HEK293T (cell line): ENCODE data around the gene SLC7A14.

Experiments
- BHLHE40 ChIP-seq: fragments of 450-650 bp; IDR thresholded peaks from 2 replicates; pipeline ENCODE4 v1.6.1; 2016; ENCODE audit warnings: mild to moderate bottlenecking, moderate library complexity, borderline replicate concordance
- ELF4 ChIP-seq: fragments of 450-650 bp; IDR thresholded peaks from 2 replicates; pipeline ENCODE4 v1.6.1; 2017; ENCODE audit warnings: antibody characterized with exemption
- FOXA1 ChIP-seq: fragments of 450-650 bp; IDR thresholded peaks from 2 replicates; pipeline ENCODE4 v1.6.1; 2016; ENCODE audit warnings: mild to moderate bottlenecking
- FOXK2 ChIP-seq: fragments of 450-650 bp; IDR thresholded peaks from 2 replicates; pipeline ENCODE4 v1.6.1; 2016; ENCODE audit warnings: mild to moderate bottlenecking
- FOXM1 ChIP-seq: fragments of 450-650 bp; IDR thresholded peaks from 2 replicates; pipeline ENCODE4 v1.6.1; 2017; ENCODE audit warnings: mild to moderate bottlenecking, borderline replicate concordance
- HDGF ChIP-seq: fragments of 450-650 bp; IDR thresholded peaks from 2 replicates; pipeline ENCODE4 v1.6.1; 2017; ENCODE audit warnings: antibody characterized with exemption, borderline replicate concordance
- L3MBTL2 ChIP-seq: fragments of 450-650 bp; conservative IDR thresholded peaks from 2 replicates; pipeline ENCODE4 v1.6.1; 2016; ENCODE audit warnings: mild to moderate bottlenecking
- NFRKB ChIP-seq: fragments of 450-650 bp; IDR thresholded peaks from 2 replicates; pipeline ENCODE4 v1.6.1; 2016; ENCODE audit warnings: mild to moderate bottlenecking, moderate library complexity
- PKNOX1 ChIP-seq: fragments of 450-650 bp; IDR thresholded peaks from 2 replicates; pipeline ENCODE4 v1.6.1; 2016
- SP1 ChIP-seq: fragments of 450-650 bp; IDR thresholded peaks from 2 replicates; pipeline ENCODE4 v1.6.1; 2017
- SUZ12 ChIP-seq: fragments of 450-650 bp; IDR thresholded peaks from 2 replicates; pipeline ENCODE4 v1.6.1; 2016; ENCODE audit warnings: mild to moderate bottlenecking
- TARDBP ChIP-seq: fragments of 450-650 bp; IDR thresholded peaks from 2 replicates; pipeline ENCODE4 v1.6.1; 2016
- ZNF384 ChIP-seq: fragments of 450-650 bp; IDR thresholded peaks from 2 replicates; pipeline ENCODE4 v1.6.1; 2016

- TF ChIP-seq SP1 (no peak), FOXK2 (no peak), FOXA1 (no peak), BHLHE40 (no peak), PKNOX1 (no peak), FOXM1 (no peak), SUZ12 (no peak), ELF4 (no peak), HDGF (no peak), L3MBTL2 (no peak), ZNF384 (no peak), TARDBP (no peak), NFRKB (no peak)
These were observed 98.8 kb downstream of the SLC7A14 start for GRCh38 chr3:170487031-170487430.
